ENCODE measurements around the gene BLOC1S4. TPM values are rescaled to one million over a fixed set of nuclear protein-coding genes. Genes with fewer than 3 reads are reported as not detected.
"Not testable (repeated sequence)": the region's sequence is repeated elsewhere in the genome, so short reads cannot be mapped to it uniquely, and the experiment has no call there.

The BLOC1S4 gene
- total RNA-seq, 1 experiment from 2014 or later: 23.8 TPM

GRCh38 chr4:6734165-6734786, 18.3 kb downstream of the BLOC1S4 start:
- DNase-seq (ENCODE audit: low read depth): no peak

DNA sequence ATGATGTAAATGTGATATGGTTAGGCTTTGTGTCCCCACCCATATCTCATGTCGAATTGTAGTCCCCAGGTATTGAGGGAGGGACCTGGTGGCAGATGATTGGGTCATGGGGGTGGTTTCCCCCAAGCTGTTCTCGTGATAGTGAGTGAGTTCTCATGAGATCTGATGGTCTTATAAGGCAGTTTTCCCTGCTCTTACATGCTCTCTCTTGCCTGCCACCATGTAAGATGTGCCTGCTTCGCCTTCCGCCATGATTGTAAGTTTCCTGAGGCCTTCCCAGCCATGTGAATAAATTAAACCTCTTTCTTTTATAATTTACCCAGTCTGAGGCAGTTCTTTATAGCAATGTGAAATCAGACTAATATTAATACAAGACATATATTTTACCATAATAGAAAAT, 23.9 kb downstream of the BLOC1S4 start:
- no peak for DNase-seq (ENCODE audit: low read depth)

- DNase-seq (ENCODE audit: low read depth): no peak
Measured at GRCh38 chr4:6740347-6740746, 24.4 kb downstream of the BLOC1S4 start.

DNA sequence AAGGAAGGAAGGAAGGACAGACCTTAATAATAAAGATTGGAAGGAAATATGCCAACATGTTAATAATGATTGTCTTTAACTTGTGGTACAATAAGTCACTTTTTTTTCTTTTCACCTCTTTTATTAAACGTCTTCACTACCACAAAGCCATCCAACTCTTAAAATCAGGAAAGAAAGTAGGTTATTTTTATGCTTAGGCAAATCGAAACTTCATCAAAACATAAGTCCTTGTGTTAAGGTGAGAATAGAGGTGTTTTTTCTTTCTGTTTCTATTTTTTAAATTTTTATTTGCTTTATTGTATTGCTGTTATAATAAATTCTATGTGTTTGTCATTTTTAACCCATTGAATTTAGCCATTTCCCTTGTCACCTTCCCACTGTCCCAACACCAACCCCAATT, 26.5 kb downstream of the BLOC1S4 start:
- DNase-seq (ENCODE audit: low read depth): no peak

DNA sequence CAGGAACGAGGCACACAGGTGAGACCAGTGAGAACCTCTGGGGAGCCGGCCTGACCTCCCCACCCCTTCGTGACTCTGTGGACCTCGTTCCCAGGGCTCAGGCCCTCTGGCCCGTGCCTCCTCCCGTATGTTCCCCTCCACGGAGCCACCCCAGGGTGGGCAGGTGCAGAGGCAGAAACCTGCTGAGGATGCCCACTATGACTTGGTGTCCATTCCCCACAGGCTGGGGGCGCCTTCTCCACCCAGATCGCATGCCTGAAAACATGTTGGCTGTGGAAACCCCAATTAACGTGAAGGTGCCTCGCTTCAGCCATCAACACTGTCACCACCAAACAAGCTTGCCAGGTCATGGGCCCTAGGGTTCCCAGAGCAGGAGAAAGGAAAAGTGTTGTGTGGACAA, 27.0 kb downstream of the BLOC1S4 start:
- DNase-seq (ENCODE audit: low read depth): no peak

- DNase-seq (ENCODE audit: low read depth): no peak
Measured at GRCh38 chr4:6746721-6747293, 30.8 kb downstream of the BLOC1S4 start.

DNA sequence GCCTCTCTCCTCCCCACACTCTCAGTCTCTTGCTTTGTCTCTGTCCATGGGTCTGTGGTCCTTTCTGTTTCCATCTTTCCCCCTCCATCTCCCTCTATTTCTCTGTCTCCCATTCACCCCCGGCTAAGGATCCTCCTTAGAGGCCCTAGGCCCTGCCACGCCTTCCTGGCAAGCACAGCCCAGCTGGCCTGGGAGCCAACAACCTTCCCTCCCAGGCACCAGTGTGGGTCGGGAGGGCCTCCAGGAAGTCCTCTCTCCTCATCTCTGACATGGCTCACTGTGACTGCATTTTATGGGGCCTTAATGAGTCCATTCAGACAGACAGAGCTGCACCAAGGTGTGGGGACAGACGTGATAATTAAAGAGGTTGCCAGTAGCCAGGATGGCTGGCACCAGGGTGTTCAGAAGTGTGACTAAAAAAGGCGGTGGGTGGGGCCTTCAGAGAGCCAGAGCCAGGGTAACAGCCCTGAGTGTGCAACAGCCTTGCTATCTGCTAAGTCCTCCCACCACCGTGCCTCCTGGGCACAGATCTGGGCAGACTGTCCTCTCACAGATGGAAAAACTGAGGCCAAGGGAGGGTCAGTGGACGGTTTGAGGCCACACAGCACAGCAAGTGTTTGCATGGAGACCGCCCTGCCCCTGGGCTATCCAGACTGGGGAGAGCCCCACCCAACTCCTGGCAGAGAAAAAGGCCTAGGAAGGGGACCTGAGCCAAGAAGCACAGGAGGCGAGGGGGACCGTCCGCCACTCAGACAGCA, 31.5 kb downstream of the BLOC1S4 start:
- DNase-seq (ENCODE audit: low read depth): no peak

DNA sequence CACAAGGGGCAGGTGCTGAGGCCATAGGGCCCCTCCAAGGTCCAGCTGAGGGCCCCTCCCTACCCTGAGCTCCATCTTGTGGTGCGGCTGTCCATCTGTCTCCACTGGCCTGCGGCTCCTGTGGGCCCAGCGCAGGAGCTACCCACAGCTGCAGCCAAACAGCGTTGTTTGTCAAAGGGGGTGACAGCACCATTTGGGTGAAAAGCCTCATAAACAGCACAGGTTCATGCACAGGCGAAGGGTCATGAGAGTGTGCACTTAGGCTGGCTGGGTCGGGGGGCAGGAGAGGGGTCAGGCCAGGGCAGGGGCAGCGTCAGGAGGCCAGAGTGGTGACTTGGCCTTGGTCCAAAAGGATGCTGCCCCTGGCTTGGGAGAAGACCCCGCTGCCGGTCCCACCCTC, 32.3 kb downstream of the BLOC1S4 start:
- DNase-seq (ENCODE audit: low read depth): no peak

DNA sequence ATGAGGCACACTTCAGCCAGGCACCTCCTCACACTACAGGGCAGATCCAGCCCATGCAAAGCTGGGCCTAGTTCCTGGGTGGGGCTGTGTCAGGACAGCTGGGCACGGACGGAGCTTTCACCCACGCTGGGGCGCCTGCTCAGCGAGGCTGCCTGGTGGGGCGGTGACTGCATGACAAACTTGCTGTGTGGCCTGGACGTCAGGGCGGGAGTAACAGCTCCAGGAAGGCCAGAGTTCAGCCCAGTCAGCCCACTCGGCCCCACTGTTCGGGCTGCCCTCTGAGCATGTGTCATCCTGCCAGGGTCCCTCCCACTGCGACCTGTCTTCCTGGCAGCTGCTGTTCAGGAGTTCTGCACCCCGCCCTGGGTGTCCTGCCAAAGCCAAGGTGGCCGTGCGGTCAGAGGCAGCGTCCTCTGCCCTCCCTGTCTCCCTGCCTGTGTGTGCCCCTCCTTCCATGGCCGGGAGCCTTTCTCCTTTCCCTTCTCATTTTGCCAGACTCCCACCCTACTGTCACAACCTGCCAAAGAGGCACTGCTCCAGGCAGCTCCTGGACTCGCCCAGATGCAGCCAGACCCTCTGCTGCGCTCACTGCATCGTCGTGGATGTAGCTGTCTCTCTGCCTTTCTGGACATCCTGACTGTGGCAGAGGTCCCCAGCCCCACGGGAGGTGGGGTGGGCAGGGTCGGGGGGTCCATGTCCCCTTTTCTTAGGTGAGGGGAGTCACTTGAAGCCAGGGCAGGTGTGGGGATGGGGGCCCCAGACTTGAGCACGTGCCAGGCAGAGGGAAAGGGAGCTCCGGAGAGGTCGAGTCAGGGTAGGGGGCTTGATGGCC, 33.6 kb downstream of the BLOC1S4 start:
- DNase-seq (ENCODE audit: low read depth): peak; percentile 43

GRCh38 chr4:6750286-6751221, 34.6 kb downstream of the BLOC1S4 start:
- no peak for DNase-seq (ENCODE audit: low read depth)

- DNase-seq (ENCODE audit: low read depth): no peak
Measured at GRCh38 chr4:6751611-6752485, 35.9 kb downstream of the BLOC1S4 start.

- no peak for DNase-seq (ENCODE audit: low read depth)
Measured at GRCh38 chr4:6752486-6752829, 36.5 kb downstream of the BLOC1S4 start.

DNA sequence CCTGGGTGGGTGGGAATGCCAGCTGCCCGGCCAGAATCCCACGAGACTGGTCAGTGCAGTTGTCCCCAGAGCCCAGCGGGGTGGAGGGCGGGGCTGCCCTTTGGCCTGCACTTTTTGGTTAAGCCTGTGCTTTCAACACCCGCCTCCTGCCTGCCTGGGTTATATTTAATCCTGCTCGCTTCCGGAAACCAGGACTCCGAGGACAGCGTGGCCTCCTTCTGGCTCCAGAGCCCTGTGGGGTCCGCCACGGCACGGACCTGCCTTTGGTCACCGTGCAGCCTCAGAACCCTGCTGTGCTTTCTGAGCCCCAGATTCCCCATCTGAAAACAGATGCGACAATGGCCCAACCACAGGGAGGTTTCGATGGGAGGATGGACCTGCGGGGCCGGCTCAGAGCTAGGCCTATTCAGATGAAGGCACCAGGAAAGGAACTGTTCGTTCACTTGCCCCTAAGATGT, 37.2 kb downstream of the BLOC1S4 start:
- DNase-seq (ENCODE audit: low read depth): no peak

DNA sequence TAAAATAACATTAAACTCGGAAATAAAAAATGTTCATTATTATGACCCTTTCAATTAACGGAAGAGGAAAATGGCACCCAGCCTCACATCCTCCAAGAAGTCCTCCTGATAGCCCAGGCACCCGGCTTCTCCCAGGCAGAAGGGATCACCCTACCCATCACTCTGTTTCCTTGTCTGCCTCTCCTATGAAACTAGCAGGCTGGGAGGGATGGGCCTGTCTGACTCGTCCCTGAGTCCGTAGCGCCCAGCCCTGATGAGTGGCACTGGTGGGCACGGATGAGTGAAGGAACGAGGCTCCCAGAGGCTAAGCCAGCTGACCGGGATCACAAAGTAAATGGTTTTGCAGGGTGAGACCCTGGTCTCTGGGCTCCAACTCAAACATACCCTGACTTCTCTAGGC, 37.9 kb downstream of the BLOC1S4 start:
- DNase-seq (ENCODE audit: low read depth): no peak

- DNase-seq (ENCODE audit: low read depth): no peak
Measured at GRCh38 chr4:6754481-6755087, 38.6 kb downstream of the BLOC1S4 start.

DNA sequence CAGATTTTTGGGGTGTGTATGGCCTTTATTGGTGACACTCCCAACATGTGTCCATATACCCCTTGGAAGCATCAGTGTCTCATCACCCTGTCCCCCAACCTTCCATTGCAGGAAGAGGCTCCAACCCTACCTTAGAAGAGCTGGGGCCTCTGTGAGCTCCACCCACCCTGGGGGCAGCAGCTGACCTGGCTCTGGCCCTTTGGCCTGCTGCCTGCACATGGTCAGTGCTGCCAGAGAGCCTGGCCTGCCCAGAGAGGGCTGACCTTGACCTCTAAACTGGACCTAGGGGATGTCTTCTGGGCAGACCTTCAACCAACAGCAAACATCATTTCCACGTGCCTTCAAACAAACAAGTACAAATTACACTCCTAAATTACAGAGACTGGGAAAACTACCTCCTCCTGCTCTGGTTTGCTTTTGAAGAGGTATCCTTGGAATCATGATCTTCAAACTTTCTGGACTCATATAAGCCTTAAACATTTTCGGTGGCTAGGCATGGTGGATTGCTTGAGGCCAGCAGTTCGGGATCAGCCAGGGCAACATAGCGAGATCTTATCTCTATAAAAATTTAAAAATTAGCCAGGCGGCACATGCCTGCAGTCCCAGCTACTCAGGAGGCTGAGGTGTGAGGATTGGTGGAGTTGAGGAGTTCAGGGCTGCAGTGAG, 39.2 kb downstream of the BLOC1S4 start:
- DNase-seq (ENCODE audit: low read depth): no peak

DNA sequence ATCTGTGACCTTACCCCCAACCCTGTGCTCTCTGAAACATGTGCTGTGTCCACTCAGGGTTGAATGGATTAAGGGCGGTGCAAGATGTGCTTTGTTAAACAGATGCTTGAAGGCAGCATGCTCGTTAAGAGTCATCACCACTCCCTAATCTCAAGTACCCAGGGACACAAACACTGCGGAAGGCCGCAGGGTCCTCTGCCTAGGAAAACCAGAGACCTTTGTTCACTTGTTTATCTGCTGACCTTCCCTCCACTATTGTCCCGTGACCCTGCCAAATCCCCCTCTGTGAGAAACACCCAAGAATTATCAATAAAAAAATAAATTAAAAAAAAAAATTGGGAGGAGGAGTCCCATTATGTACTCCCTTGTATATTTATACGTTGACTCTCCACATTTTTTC, 40.4 kb downstream of the BLOC1S4 start:
- DNase-seq (ENCODE audit: low read depth): not testable (repeated sequence)

DNA sequence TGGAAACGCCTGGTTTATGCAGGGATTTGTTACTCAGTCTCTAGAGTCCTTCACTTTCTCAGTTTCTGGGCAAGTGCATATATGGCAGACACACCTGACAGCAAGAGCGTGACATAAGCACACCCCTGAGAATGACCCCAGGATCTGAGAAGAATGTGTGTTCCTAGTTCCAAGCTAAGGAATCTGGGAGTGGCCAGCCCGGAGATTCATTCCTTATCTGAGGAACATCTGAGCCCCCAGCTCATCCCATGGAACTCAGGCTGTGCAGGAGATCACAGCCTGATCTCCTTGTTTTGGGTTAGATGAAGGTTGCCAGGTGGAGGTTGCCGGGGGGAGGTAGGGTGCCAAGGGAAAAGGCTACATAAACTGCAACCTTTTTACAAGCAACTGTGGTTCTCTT, 42.8 kb downstream of the BLOC1S4 start:
- DNase-seq (ENCODE audit: low read depth): no peak

GRCh38 chr4:6760865-6761264, 44.9 kb downstream of the BLOC1S4 start:
- no peak for DNase-seq (ENCODE audit: low read depth)

All from HT1080 (cell line).